ENCODE results near the gene PRPF40B. TPM values are rescaled to one million over a fixed set of nuclear protein-coding genes. Genes with fewer than 3 reads are reported as not detected.

Gene PRPF40B
- total and polyA plus RNA-seq, 2 experiments from 2014 or later: 11.1 to 30.1 TPM

- Histone ChIP-seq H2AFZ (no peak overlapping the region), H4K20me1 (ENCODE audit: insufficient read depth, poor library complexity, severe bottlenecking) (no peaks in the 10 kb centered on the region), H3K4me3 (no peak overlapping the region), H3K27me3 (no peaks in the 10 kb centered on the region), H3K4me2 (no peak overlapping the region), H3K4me1 (ENCODE audit: insufficient read depth) (no peaks in the 10 kb centered on the region), H3K27ac (no peak overlapping the region), H3K36me3 (replicated peaks; ENCODE audit: insufficient read depth, low read depth) (no peaks in the 10 kb centered on the region), H3K79me2 (no peaks in the 10 kb centered on the region), H3K9me3 (ENCODE audit: low read depth) (no peaks in the 10 kb centered on the region), H3K9me2 (replicated peaks; ENCODE audit: insufficient read depth) (no peaks in the 10 kb centered on the region)
- WGBS (ENCODE audit: low lambda C conversion rate, missing lambda C conversion rate): 94% methylated on average over 11 of the region's 11 CpGs
- TF ChIP-seq CTCF (IDR thresholded peaks at IDR 0.05; ENCODE audit: poor library complexity) (no peak), EZH2phosphoT487 (IDR thresholded peaks at IDR 0.05; ENCODE audit: low read depth, severe bottlenecking, unreplicated experiment) (no peak), EZH2 (IDR thresholded peaks at IDR 0.05; ENCODE audit: borderline replicate concordance) (no peak)
- no peak for DNase-seq (ENCODE audit: low spot score)
These were observed 36.0 kb upstream of the PRPF40B start for GRCh38 chr12:49587174-49587908.

- Histone ChIP-seq H3K4me3 (no peak overlapping the region), H2AFZ (no peak overlapping the region), H3K4me2 (no peak overlapping the region), H3K36me3 (replicated peaks; ENCODE audit: insufficient read depth, low read depth) (no peaks in the 10 kb centered on the region), H3K27ac (no peak overlapping the region), H3K9me2 (replicated peaks; ENCODE audit: insufficient read depth) (no peaks in the 10 kb centered on the region), H3K27me3 (no peaks in the 10 kb centered on the region), H3K79me2 (no peaks in the 10 kb centered on the region), H3K9me3 (ENCODE audit: low read depth) (no peaks in the 10 kb centered on the region), H3K4me1 (ENCODE audit: insufficient read depth) (no peaks in the 10 kb centered on the region), H4K20me1 (ENCODE audit: insufficient read depth, poor library complexity, severe bottlenecking) (no peaks in the 10 kb centered on the region)
- no peak for DNase-seq (ENCODE audit: low spot score)
- 97% methylated on average over 7 of the region's 7 CpGs for WGBS (ENCODE audit: low lambda C conversion rate, missing lambda C conversion rate)
- TF ChIP-seq EZH2 (IDR thresholded peaks at IDR 0.05; ENCODE audit: borderline replicate concordance) (no peak), CTCF (IDR thresholded peaks at IDR 0.05; ENCODE audit: poor library complexity) (no peak), EZH2phosphoT487 (IDR thresholded peaks at IDR 0.05; ENCODE audit: low read depth, severe bottlenecking, unreplicated experiment) (no peak)
These were observed 35.1 kb upstream of the PRPF40B start for GRCh38 chr12:49588281-49588680.

- no peaks in the 10 kb centered on the region for H3K9me2 ChIP-seq (replicated peaks; ENCODE audit: insufficient read depth)
- H3K4me2 ChIP-seq: no peak overlapping the region
- TF ChIP-seq EZH2phosphoT487 (IDR thresholded peaks at IDR 0.05; ENCODE audit: low read depth, severe bottlenecking, unreplicated experiment) (no peak), CTCF (IDR thresholded peaks at IDR 0.05; ENCODE audit: poor library complexity) (no peak), EZH2 (IDR thresholded peaks at IDR 0.05; ENCODE audit: borderline replicate concordance) (no peak)
- no peaks in the 10 kb centered on the region for H3K79me2 ChIP-seq
- H3K27me3 ChIP-seq: no peaks in the 10 kb centered on the region
- H3K4me3 ChIP-seq: no peak overlapping the region
- H3K4me1 ChIP-seq (ENCODE audit: insufficient read depth): no peaks in the 10 kb centered on the region
- H3K36me3 ChIP-seq (replicated peaks; ENCODE audit: insufficient read depth, low read depth): no peaks in the 10 kb centered on the region
- no peak for DNase-seq (ENCODE audit: low spot score)
- no peaks in the 10 kb centered on the region for H3K9me3 ChIP-seq (ENCODE audit: low read depth)
- H3K27ac ChIP-seq: no peak overlapping the region
- H4K20me1 ChIP-seq (ENCODE audit: insufficient read depth, poor library complexity, severe bottlenecking): no peaks in the 10 kb centered on the region
- WGBS (ENCODE audit: low lambda C conversion rate, missing lambda C conversion rate): 86% methylated on average over 4 of the region's 4 CpGs
- no peak overlapping the region for H2AFZ ChIP-seq
These were observed 34.4 kb upstream of the PRPF40B start for GRCh38 chr12:49588721-49589516.
